SK-N-MC (cell line): ENCODE data around the gene JTB.

Experiments
- EZH2 ChIP-seq: fragments of 200-600 bp; sonication (generic); IDR thresholded peaks from one replicate; pipeline ENCODE4 v1.6.1; 2017; ENCODE audit warnings: antibody characterized with exemption
- FOXP2 ChIP-seq: optimal IDR thresholded peaks from 2 replicates; pipeline ENCODE3; 2011; ENCODE audit warnings: mild to moderate bottlenecking, moderate library complexity; ENCODE audit not compliant: insufficient read depth; ENCODE audit errors: extremely low read length, control extremely low read depth
- POLR2AphosphoS5 ChIP-seq: IDR thresholded peaks from 2 replicates; pipeline ENCODE4 v1.6.1; 2012; ENCODE audit warnings: mild to moderate bottlenecking, low read depth, low read length, borderline replicate concordance

GRCh38 chr1:154006136-154006535 is 28.7 kb upstream of the JTB start:
- TF ChIP-seq POLR2AphosphoS5 (no peak), EZH2 (no peak), FOXP2 (no peak)
